GM23338 (cell line): ENCODE results near the gene ARID4A. TPM values are rescaled to one million over a fixed set of nuclear protein-coding genes. Genes with fewer than 3 reads are reported as not detected.

Experiments used
- ATAC-seq: fragments of 200-7000 bp; cut with Tn5 transposase; 3 replicates; pipeline ENCODE4 v1.9.1; 2020
- DNase-seq: peaks from one replicate; pipeline ENCODE4 v3.0.0-alpha.2; 2015; ENCODE audit warnings: low spot score
- H2AFZ ChIP-seq: fragments of 200-600 bp; sonication (generic); 2 replicates; pipeline ENCODE4 v1.8.0; 2016; ENCODE audit warnings: antibody characterized with exemption, mild to moderate bottlenecking, moderate library complexity
- H3F3A ChIP-seq: fragments of 200-600 bp; sonication (generic); replicated peaks from 2 replicates; pipeline ENCODE4 v1.8.0; 2017; ENCODE audit warnings: antibody characterized with exemption, mixed run types, low read depth
- H3K27ac ChIP-seq: fragments of 200-600 bp; sonication (generic); 2 replicates; pipeline ENCODE4 v1.6.1; 2016; ENCODE audit warnings: low read depth
- H3K27me3 ChIP-seq: fragments of 200-600 bp; sonication (generic); 2 replicates; pipeline ENCODE4 v1.8.0; 2016; ENCODE audit warnings: mild to moderate bottlenecking, mixed run types, moderate library complexity; ENCODE audit not compliant: insufficient read depth
- H3K36me3 ChIP-seq: fragments of 200-600 bp; sonication (generic); 2 replicates; pipeline ENCODE4 v1.8.0; 2016; ENCODE audit warnings: mild to moderate bottlenecking; ENCODE audit not compliant: insufficient read depth
- H3K4me1 ChIP-seq: fragments of 200-600 bp; sonication (generic); 2 replicates; pipeline ENCODE4 v1.8.0; 2016; ENCODE audit warnings: mild to moderate bottlenecking, moderate library complexity; ENCODE audit not compliant: insufficient read depth
- H3K4me2 ChIP-seq: fragments of 200-600 bp; sonication (generic); 2 replicates; pipeline ENCODE4 v1.7.1; 2017; ENCODE audit warnings: mixed run types
- H3K4me3 ChIP-seq: fragments of 200-600 bp; sonication (generic); 2 replicates; pipeline ENCODE4 v1.6.1; 2016; ENCODE audit warnings: mixed run types
- H3K79me2 ChIP-seq: fragments of 200-600 bp; sonication (generic); replicated peaks from 2 replicates; pipeline ENCODE4 v1.8.0; 2017; ENCODE audit warnings: mild to moderate bottlenecking; ENCODE audit not compliant: insufficient read depth
- H3K9me2 ChIP-seq: fragments of 200-600 bp; sonication (generic); 2 replicates; pipeline ENCODE4 v1.8.0; 2017; ENCODE audit not compliant: insufficient read depth
- H4K20me1 ChIP-seq: fragments of 200-600 bp; sonication (generic); replicated peaks from 2 replicates; pipeline ENCODE4 v1.8.0; 2017; ENCODE audit warnings: mild to moderate bottlenecking; ENCODE audit not compliant: insufficient read depth
- H3K27ac Mint-ChIP-seq: 2 replicates; pipeline ENCODE4 v1.8.0; 2020; ENCODE audit warnings: inconsistent platforms, mild to moderate bottlenecking, moderate library complexity, mixed read lengths
- H3K27me3 Mint-ChIP-seq: 3 replicates; pipeline ENCODE4 v1.8.0; 2022; ENCODE audit warnings: low read depth, mild to moderate bottlenecking, moderate library complexity, mixed read lengths, inconsistent platforms; ENCODE audit not compliant: insufficient read depth, poor library complexity
- H3K36me3 Mint-ChIP-seq: 3 replicates; pipeline ENCODE4 v1.8.0; 2021; ENCODE audit warnings: low read depth, mild to moderate bottlenecking, inconsistent platforms, moderate library complexity, mixed read lengths
- H3K4me1 Mint-ChIP-seq: 3 replicates; pipeline ENCODE4 v1.8.0; 2020; ENCODE audit warnings: mild to moderate bottlenecking, inconsistent platforms, mixed read lengths
- H3K4me3 Mint-ChIP-seq: 3 replicates; pipeline ENCODE4 v1.8.0; 2021; ENCODE audit warnings: moderate library complexity, mild to moderate bottlenecking, inconsistent platforms, mixed read lengths
- H3K9me3 Mint-ChIP-seq: 3 replicates; pipeline ENCODE4 v1.8.0; 2020; ENCODE audit warnings: moderate library complexity, mild to moderate bottlenecking, inconsistent platforms, mixed read lengths
- CREB1 ChIP-seq: fragments of 250-450 bp; sonication (Bioruptor Pico); IDR thresholded peaks from 2 replicates; pipeline ENCODE4 v1.5.0; 2020; ENCODE audit warnings: low read depth, mild to moderate bottlenecking, moderate library complexity
- CTCF ChIP-seq, 2 experiments: fragments of 200-600 bp in 1 of 2; sonication (generic) in 1 of 2; conservative IDR thresholded peaks; 2 replicates each; pipeline versions ENCODE4 v1.5.1 to v1.6.1; 2016 to 2017; ENCODE audit warnings: antibody characterized with exemption in 2 of 2, low read depth in 2 of 2, mild to moderate bottlenecking in 2 of 2, moderate library complexity in 1 of 2
- ETS1 ChIP-seq: IDR thresholded peaks from 2 replicates; pipeline ENCODE4 v1.6.1; 2016; ENCODE audit warnings: antibody characterized with exemption
- EZH2 ChIP-seq: fragments of 200-600 bp; sonication (generic); IDR thresholded peaks from one replicate; pipeline ENCODE4 v1.8.0; 2017; ENCODE audit warnings: antibody characterized with exemption, mild to moderate bottlenecking, low read depth; ENCODE audit not compliant: unreplicated experiment
- EZH2phosphoT487 ChIP-seq: fragments of 200-600 bp; sonication (generic); IDR thresholded peaks from one replicate; pipeline ENCODE4 v1.8.1; 2018; ENCODE audit warnings: antibody characterized with exemption; ENCODE audit not compliant: unreplicated experiment
- JUNB ChIP-seq: IDR thresholded peaks from one replicate; pipeline ENCODE4 v1.6.1; 2016; ENCODE audit warnings: antibody characterized with exemption; ENCODE audit not compliant: unreplicated experiment
- POLR2AphosphoS5 ChIP-seq: IDR thresholded peaks from 2 replicates; pipeline ENCODE4 v1.6.1; 2016; ENCODE audit warnings: antibody characterized with exemption, low read depth
- STAT1 ChIP-seq: IDR thresholded peaks from one replicate; pipeline ENCODE4 v1.6.1; 2016; ENCODE audit warnings: antibody characterized with exemption; ENCODE audit not compliant: unreplicated experiment
- ZNF331 ChIP-seq: fragments of 250-450 bp; sonication (Bioruptor Pico); IDR thresholded peaks from 2 replicates; pipeline ENCODE4 v1.5.0; 2020; ENCODE audit warnings: low read depth, mild to moderate bottlenecking, moderate library complexity
- polyA plus RNA-seq: library from polyadenylated mRNA; unstranded; fragments of >200 nt; fragmentation: Nextera tagmentation; extraction: Ambion mirVana; gene quantifications from 2 replicates; pipeline ENCODE4 v1.2.1, GENCODE V29; 2016
- total RNA-seq: library from RNA; depleted of rRNA; stranded (reverse); fragments of >200 nt; shearing (Covaris generic); gene quantifications from 2 replicates; pipeline ENCODE4 v1.2.3, GENCODE V29; 2014

The ARID4A gene
- total and polyA plus RNA-seq, 2 experiments from 2014 or later = 9.1 to 25.4 TPM

- TF ChIP-seq EZH2 (no peak), ETS1 (no peak), EZH2phosphoT487 (no peak), STAT1 (no peak)
Observed at GRCh38 chr14:58390830-58391229, 92.5 kb downstream of the ARID4A start (continued).

- H4K20me1 ChIP-seq = no peaks in the 10 kb centered on the region
- peak overlapping the region; percentile 100 for H2AFZ ChIP-seq
- H3K4me1 ChIP-seq = peaks cover 17% of the 10 kb centered on the region
- no peaks in the 10 kb centered on the region for H3K36me3 ChIP-seq
- peak overlapping the region; percentile 71 for H3K4me3 Mint-ChIP-seq
- peaks cover 30% of the 10 kb centered on the region for H3K27me3 Mint-ChIP-seq
- no peak overlapping the region for H3K27ac Mint-ChIP-seq
- H3K9me3 Mint-ChIP-seq = 0 out of 3 replicates have a peak, but pooled peaks cover 2% of the 10 kb centered on the region
- no peak for ATAC-seq
- H3K27me3 ChIP-seq = peaks cover 26% of the 10 kb centered on the region
- no peaks in the 10 kb centered on the region for H3K79me2 ChIP-seq
- TF ChIP-seq ETS1 (no peak), CTCF (conservative IDR thresholded peaks at IDR 0.05; ENCODE audit: low read depth in 2 of 2) (no peak), POLR2AphosphoS5 (no peak), JUNB (no peak)
- peak overlapping the region; percentile 42; the same call in 1 of the 2 replicates for H3K27ac ChIP-seq
- peak overlapping the region; percentile 84 for H3K4me3 ChIP-seq
- no peak for DNase-seq
- no peaks in the 10 kb centered on the region for H3K36me3 Mint-ChIP-seq
- peaks cover 33% of the 10 kb centered on the region for H3K4me1 Mint-ChIP-seq
- H3F3A ChIP-seq = peaks cover 21% of the 10 kb centered on the region
- H3K9me2 ChIP-seq = no peaks in the 10 kb centered on the region
- H3K4me2 ChIP-seq = peak overlapping the region; percentile 90
Observed at GRCh38 chr14:58395562-58395811, 97.1 kb downstream of the ARID4A start.

- Mint-ChIP-seq H3K4me3 (peak within 1 kb of the TSS; percentile 71), H3K36me3 (no peaks in the 10 kb centered on the region), H3K4me1 (peaks cover 33% of the 10 kb centered on the region), H3K27ac (peak within 1 kb of the TSS; percentile 89), H3K9me3 (0 out of 3 replicates have a peak, but pooled peaks cover 2% of the 10 kb centered on the region), H3K27me3 (peaks cover 30% of the 10 kb centered on the region)
- Histone ChIP-seq H3K27ac (peak within 1 kb of the TSS; percentile 84), H3K79me2 (no peaks in the 10 kb centered on the region), H3K9me2 (no peaks in the 10 kb centered on the region), H3K36me3 (no peaks in the 10 kb centered on the region), H3K27me3 (peaks cover 26% of the 10 kb centered on the region), H4K20me1 (no peaks in the 10 kb centered on the region), H3F3A (peaks cover 21% of the 10 kb centered on the region), H2AFZ (peak within 1 kb of the TSS; percentile 100), H3K4me3 (peak within 1 kb of the TSS; percentile 84), H3K4me1 (peaks cover 17% of the 10 kb centered on the region), H3K4me2 (peak within 1 kb of the TSS; percentile 90)
- peak; percentile 94 for ATAC-seq
- TF ChIP-seq ZNF331 (CRISPR knock-in tag) = no peak
- no peak; the same call in 1 of the 2 replicates for TF ChIP-seq POLR2AphosphoS5
- peak; percentile 64 to 72 for TF ChIP-seq CTCF (conservative IDR thresholded peaks at IDR 0.05; ENCODE audit: low read depth in 2 of 2)
- peak; percentile 62 for TF ChIP-seq CREB1 (CRISPR knock-in tag)
- DNase-seq = peak; percentile 94
Observed at GRCh38 chr14:58395812-58396788, 97.7 kb downstream of the ARID4A start, which contains the start of gene TOMM20L. Gene TOMM20L, plus strand, starts transcription at chr14:58395930. Its CDS starts 28 bp downstream, at chr14:58395958.
